22Rv1 (cell line): ENCODE results near the gene DENND4B.
"Not testable (repeated sequence)": the region's sequence is repeated elsewhere in the genome, so short reads cannot be mapped to it uniquely, and the experiment has no call there.

ENCODE experiments used
- H3K27ac ChIP-seq: fragments of 450-650 bp; 2 replicates; pipeline ENCODE4 v1.5.1; 2017
- ZFX ChIP-seq: fragments of 450-650 bp; IDR thresholded peaks from 2 replicates; pipeline ENCODE4 v1.6.1; 2017; ENCODE audit warnings: antibody characterized with exemption, borderline replicate concordance
- TF ChIP-seq, protein P1 (sequence below): fragments of 450-650 bp; IDR thresholded peaks from 2 replicates; pipeline ENCODE4 v1.5.1; 2017; ENCODE audit warnings: mild to moderate bottlenecking

Gene DENND4B

DNA sequence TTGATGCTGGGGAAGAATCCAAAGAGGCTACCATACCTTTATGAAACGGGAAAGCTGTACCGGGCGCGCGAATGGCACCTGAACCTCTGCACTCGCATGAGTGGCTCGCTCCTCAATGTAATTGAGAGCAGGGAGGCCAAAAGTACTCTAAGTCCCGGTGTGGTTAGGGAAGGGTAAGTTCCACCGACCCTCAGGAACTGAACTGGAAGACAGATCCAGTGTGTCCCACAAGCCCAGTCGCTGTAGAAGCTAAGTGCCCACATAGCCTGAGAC lies 24.8 kb downstream of the DENND4B start:
- peak overlapping the region; percentile 90 for H3K27ac ChIP-seq
- no peak for TF ChIP-seq ZFX
- TF ChIP-seq, protein P1, sequence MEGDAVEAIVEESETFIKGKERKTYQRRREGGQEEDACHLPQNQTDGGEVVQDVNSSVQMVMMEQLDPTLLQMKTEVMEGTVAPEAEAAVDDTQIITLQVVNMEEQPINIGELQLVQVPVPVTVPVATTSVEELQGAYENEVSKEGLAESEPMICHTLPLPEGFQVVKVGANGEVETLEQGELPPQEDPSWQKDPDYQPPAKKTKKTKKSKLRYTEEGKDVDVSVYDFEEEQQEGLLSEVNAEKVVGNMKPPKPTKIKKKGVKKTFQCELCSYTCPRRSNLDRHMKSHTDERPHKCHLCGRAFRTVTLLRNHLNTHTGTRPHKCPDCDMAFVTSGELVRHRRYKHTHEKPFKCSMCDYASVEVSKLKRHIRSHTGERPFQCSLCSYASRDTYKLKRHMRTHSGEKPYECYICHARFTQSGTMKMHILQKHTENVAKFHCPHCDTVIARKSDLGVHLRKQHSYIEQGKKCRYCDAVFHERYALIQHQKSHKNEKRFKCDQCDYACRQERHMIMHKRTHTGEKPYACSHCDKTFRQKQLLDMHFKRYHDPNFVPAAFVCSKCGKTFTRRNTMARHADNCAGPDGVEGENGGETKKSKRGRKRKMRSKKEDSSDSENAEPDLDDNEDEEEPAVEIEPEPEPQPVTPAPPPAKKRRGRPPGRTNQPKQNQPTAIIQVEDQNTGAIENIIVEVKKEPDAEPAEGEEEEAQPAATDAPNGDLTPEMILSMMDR, result no peak

DNA sequence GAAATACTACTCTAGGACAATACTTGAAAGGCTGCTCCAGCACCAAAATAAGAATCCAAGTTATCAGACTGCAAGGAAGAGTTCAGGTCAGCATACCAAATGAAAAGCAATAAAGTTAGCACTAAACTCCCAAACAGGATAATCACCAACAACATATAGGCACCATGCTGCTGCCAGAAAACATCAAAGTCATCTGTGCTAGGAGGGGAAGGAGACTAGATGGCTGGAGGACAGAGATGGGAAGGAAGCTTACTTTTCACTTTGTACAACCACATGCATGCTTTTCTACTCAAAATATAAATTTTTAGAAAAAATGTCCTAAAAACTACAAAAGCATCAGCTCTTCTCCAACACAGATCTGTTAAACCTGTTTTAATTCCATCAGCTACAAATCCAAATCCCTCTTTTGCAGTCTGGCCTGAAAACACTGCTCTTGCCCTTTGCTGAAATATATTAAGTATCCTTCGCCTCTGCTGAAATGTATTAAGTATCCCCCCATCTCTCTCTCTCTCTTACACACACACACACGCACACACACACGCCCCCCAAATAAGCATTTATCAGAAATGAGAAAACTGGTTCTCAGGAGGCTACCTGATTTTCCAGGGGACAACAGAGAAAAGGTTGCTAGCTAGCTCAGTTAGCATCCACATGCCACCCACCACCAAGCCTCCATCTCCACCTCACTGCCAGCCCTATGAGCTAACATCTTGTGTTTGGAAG lies 25.3 kb downstream of the DENND4B start:
- no peak for TF ChIP-seq ZFX
- TF ChIP-seq, protein P1, result no peak
- H3K27ac ChIP-seq, result peak overlapping the region; percentile 90; the same call in 1 of the 2 replicates

DNA sequence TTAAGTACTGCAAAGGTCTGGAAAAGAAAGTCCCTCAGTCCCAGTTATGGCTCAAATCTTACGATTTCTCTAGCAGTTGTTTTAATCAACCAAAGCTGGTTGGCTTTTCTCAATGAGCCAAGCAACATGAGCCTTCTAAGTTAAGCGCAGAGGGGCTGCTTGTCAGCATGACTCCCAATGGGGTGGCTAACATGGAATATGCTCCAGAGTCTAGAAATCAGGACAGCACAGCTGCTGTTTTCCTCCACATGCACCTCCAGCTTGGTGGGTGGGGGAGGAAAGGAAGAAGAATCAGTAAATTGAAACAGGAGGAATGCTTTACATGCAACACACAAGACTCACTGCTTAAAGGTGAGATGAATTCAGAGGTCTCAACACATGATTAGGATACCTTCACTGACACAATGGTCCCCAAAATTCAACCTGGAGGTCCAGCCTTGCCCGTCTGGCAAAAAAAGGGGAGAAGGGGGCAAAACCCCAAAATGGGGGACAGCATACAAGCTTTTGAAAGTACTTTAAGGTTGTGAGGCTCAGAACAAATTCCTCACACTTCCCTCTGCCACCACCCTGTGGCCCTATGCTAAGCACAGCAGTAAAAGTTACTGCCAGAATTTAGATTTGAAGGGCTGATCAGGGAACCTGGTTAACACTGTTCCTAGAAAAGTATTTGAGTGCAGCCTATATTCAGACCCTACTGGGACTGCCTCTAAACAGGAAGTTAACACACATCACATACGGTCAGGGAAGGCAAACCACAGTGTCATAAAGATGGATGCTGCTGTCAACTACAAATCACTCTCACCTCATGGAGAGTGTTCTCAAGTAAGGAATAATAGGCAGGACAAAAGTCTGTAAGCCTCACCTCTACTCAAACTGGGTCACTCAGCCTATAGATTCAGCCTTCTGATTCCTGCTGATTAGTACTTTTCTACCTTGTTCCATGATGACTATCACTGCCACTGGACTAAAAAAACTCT lies 26.4 kb downstream of the DENND4B start:
- TF ChIP-seq ZFX, result no peak
- TF ChIP-seq, protein P1, result no peak
- peak overlapping the region; percentile 90; the same call in 1 of the 2 replicates for H3K27ac ChIP-seq

DNA sequence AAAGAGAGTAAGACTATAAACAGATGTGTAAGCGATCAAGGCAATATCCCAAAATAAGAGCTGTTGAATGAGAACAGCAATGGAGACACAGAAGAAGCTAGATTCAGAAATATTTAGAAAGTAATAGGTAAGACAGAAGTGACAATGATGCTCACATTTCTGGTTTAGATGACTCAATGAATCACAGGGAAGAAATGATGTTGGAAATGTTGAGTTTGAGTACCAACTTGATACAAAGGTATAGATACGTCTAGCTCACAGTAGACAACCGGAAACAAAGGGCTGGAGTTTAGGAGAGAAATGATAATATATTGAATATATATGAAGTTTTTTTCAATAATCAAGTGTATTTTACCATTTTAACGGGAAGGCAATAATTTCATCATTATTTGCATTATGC lies 30.2 kb downstream of the DENND4B start:
- no peak for TF ChIP-seq ZFX
- TF ChIP-seq, protein P1, result no peak
- H3K27ac ChIP-seq, result no peak overlapping the region

DNA sequence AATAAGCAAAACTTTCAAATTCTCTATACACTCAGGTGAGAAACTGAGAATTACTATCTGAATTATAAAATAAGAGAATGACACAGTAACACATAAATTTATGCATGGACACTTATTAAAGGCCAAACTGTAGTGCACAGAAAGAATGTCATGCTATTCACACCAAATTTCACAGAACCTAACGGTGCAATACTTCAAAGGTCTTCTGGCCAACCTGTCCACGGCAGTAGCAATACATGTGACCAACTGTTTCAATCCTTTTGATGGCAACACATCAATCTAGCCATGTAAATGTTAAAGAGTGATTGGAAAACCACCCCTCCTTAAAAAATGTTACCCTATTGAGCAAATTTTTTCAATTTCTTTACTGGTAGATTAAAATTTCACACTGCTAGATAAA lies 34.2 kb downstream of the DENND4B start:
- no peak overlapping the region for H3K27ac ChIP-seq
- TF ChIP-seq ZFX, result no peak
- TF ChIP-seq, protein P1, result no peak

DNA sequence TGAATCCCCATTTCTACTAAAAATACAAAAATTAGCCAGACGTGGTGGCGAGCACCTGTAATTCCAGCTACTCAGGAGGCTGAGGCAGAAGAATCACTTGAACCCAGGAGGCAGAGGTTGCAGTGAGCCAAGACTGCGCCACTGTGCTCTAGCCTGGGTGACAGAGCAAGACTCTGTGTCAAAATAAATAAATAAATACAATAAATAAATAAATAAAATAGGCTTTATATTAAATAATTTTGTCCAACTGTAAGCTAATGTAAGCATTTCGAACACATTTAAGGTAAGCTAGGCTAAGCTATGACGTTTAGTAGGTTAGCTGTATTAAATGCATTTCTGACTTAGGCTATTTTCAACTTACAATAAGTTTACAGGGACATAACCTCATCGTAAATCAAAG lies 36.0 kb downstream of the DENND4B start:
- not testable (repeated sequence) for H3K27ac ChIP-seq

DNA sequence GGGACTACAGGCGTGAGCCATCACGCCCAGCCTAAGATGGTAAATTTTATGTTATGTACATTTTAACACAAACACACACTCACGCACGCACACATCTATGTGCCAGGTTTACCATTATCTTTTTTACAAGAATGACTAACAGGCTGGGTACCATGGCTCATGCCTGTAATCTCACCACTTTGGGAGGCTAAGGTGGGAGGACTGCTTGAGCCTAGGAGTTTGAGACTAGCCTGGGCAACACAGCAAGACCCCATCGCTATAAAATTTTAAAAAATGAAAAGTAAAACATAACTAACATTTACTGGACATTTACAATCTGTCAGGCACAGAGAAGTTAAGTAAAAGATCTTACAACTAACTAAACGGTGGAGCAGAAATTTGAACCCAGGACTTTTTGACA lies 38.4 kb downstream of the DENND4B start:
- no peak for TF ChIP-seq ZFX
- TF ChIP-seq, protein P1, result no peak
- no peak overlapping the region for H3K27ac ChIP-seq
